B cell (primary cell): Measurements from ENCODE around the gene AAMP. TPM values are rescaled to one million over a fixed set of nuclear protein-coding genes. Genes with fewer than 3 reads are reported as not detected.
A peak's percentile ranks its signal among the peaks of the same experiment; 100 is the strongest.

ENCODE experiments used
- ATAC-seq: fragments of 200-7000 bp; cut with Tn5 transposase; one replicate; pipeline ENCODE4 v1.10.0; 2021; ENCODE audit warnings: low read depth, mild to moderate bottlenecking, moderate number of reproducible peaks, moderate library complexity
- CTCF ChIA-PET: fragments of 350-600 bp; sonication (Branson Sonifier 250); formaldehyde crosslinking; loops from one replicate; lab custom pipeline; 2021; ENCODE audit warnings: antibody characterized with exemption, inconsistent platforms; lab: Charles Lee
- POLR2A ChIA-PET: fragments of 350-600 bp; sonication (Branson Sonifier 250); formaldehyde crosslinking; loops from one replicate; lab custom pipeline; 2021; ENCODE audit warnings: antibody characterized with exemption; lab: Charles Lee
- DNase-seq: peaks from one replicate; pipeline ENCODE4 v3.0.0; 2013
- H2AFZ ChIP-seq: 2 replicates; pipeline ENCODE4 v1.6.1; 2012; ENCODE audit warnings: mild to moderate bottlenecking, low read depth, low read length; ENCODE audit not compliant: insufficient read depth, poor library complexity, severe bottlenecking
- H3K27ac ChIP-seq, 2 donors: 1 replicate in 1 of 2; 2 replicates in 1 of 2; pipeline ENCODE4 v1.5.1; 2012 to 2013; ENCODE audit warnings: low read length in 2 of 2, mild to moderate bottlenecking in 2 of 2, moderate library complexity in 1 of 2
- H3K27me3 ChIP-seq, 4 experiments: fragments of 200-600 bp in 1 of 4; sonication (generic) in 1 of 4; replicated peaks in 1 of 4; 1 replicate in 2 of 4; 2 replicates in 2 of 4; pipeline versions ENCODE4 v1.6.1 to v1.7.0; 2013 to 2016; ENCODE audit warnings: low read length in 3 of 4, mild to moderate bottlenecking in 2 of 4, mixed read lengths in 1 of 4, moderate library complexity in 1 of 4; ENCODE audit not compliant: insufficient read depth in 4 of 4, control insufficient read depth in 3 of 4; ENCODE audit errors: control extremely low read depth in 1 of 4
- H3K36me3 ChIP-seq, 2 experiments: replicated peaks in 1 of 2; 1 replicate in 1 of 2; 2 replicates in 1 of 2; pipeline versions ENCODE4 v1.6.1 to v1.7.1; 2013; ENCODE audit warnings: low read length in 1 of 2; ENCODE audit not compliant: insufficient read depth in 2 of 2, control insufficient read depth in 1 of 2; ENCODE audit errors: control extremely low read depth in 1 of 2, extremely low read depth in 1 of 2
- H3K4me1 ChIP-seq, 2 donors: fragments of 200-600 bp in 1 of 2; sonication (generic) in 1 of 2; 1 replicate in 1 of 2; 2 replicates in 1 of 2; pipeline versions ENCODE4 v1.5.1 to v1.6.1; 2013 to 2017; ENCODE audit warnings: low read length in 2 of 2; ENCODE audit not compliant: control insufficient read depth in 2 of 2, insufficient read depth in 2 of 2
- H3K4me2 ChIP-seq: replicated peaks from 2 replicates; pipeline ENCODE3; 2012; ENCODE audit warnings: mild to moderate bottlenecking, low read depth, low read length; ENCODE audit not compliant: poor library complexity, severe bottlenecking
- H3K4me3 ChIP-seq, 5 experiments: fragments of 200-600 bp in 1 of 5; sonication (generic) in 1 of 5; 1 replicate in 3 of 5; 2 replicates in 2 of 5; pipeline versions ENCODE4 v1.5.1 to v1.7.0; 2011 to 2016; ENCODE audit warnings: low read length in 4 of 5, mild to moderate bottlenecking in 4 of 5, low read depth in 2 of 5, control low read depth in 1 of 5, moderate library complexity in 1 of 5; ENCODE audit not compliant: insufficient read depth in 1 of 5; ENCODE audit errors: control extremely low read depth in 1 of 5, extremely low read depth in 1 of 5
- H3K79me2 ChIP-seq: fragments of 200-600 bp; sonication (generic); one replicate; pipeline ENCODE4 v1.6.0; 2016; ENCODE audit warnings: low read length; ENCODE audit not compliant: control insufficient read depth, insufficient read depth
- H3K9ac ChIP-seq: fragments of 200-600 bp; sonication (generic); 2 replicates; pipeline ENCODE4 v1.6.1; 2017; ENCODE audit warnings: mild to moderate bottlenecking, low read length, moderate library complexity
- H3K9me3 ChIP-seq, 3 donors: one replicate each; pipeline versions ENCODE4 v1.6.1 to v1.7.1; 2013; ENCODE audit warnings: low read length in 2 of 3; ENCODE audit not compliant: control insufficient read depth in 2 of 3, insufficient read depth in 1 of 3; ENCODE audit errors: control extremely low read depth in 1 of 3
- H4K20me1 ChIP-seq: 2 replicates; pipeline ENCODE4 v1.6.0; 2012; ENCODE audit warnings: mild to moderate bottlenecking, low read length; ENCODE audit not compliant: insufficient read depth, control insufficient read depth, poor library complexity, severe bottlenecking
- H3K27ac Mint-ChIP-seq: one replicate; pipeline ENCODE4 v1.8.0; 2021; ENCODE audit warnings: mixed read lengths
- H3K27me3 Mint-ChIP-seq: one replicate; pipeline ENCODE4 v1.8.0; 2021; ENCODE audit warnings: mixed read lengths
- H3K4me1 Mint-ChIP-seq: one replicate; pipeline ENCODE4 v1.8.0; 2021; ENCODE audit warnings: mixed read lengths
- H3K4me3 Mint-ChIP-seq: one replicate; pipeline ENCODE4 v1.8.0; 2021; ENCODE audit warnings: mixed read lengths
- H3K9me3 Mint-ChIP-seq: one replicate; pipeline ENCODE4 v1.8.0; 2022; ENCODE audit warnings: mixed read lengths; ENCODE audit not compliant: insufficient read depth
- CTCF ChIP-seq: fragments of 200-600 bp; IDR thresholded peaks from one replicate; pipeline ENCODE4 v1.8.0; 2022; ENCODE audit warnings: antibody characterized with exemption, mild to moderate bottlenecking
- EZH2 ChIP-seq: IDR thresholded peaks from 2 replicates; pipeline ENCODE4 v1.6.1; 2012; ENCODE audit warnings: borderline replicate concordance, low read depth, mild to moderate bottlenecking, moderate library complexity, low read length; ENCODE audit not compliant: insufficient read depth, poor library complexity, severe bottlenecking
- WGBS: methylation state at CpG from one replicate; pipeline ENCODE4 v1.1.5; 2013; ENCODE audit warnings: missing lambda C conversion rate; ENCODE audit not compliant: insufficient coverage; 5-methylcytosine and 5-hydroxymethylcytosine counted together
- intact Hi-C: fragments of 100-400 bp; cut with micrococcal nuclease; formaldehyde crosslinking; loops from one replicate; pipeline ENCODE4 v1.10.0; 2022
- polyA plus RNA-seq: library from polyadenylated mRNA; depleted of rRNA; stranded (reverse); fragments of >200 nt; gene quantifications from 2 replicates; pipeline ENCODE4 v1.2.3, GENCODE V29; 2012
- total RNA-seq, 2 donors: library from RNA; stranded (reverse); fragments of 120-200 nt in 1 of 2; gene quantifications; 1 replicate in 1 of 2; 2 replicates in 1 of 2; pipeline versions ENCODE4 v1.2.3 to v1.2.4, GENCODE V29; 2013 to 2022

Gene AAMP
- total and polyA plus RNA-seq, 2 donors (not counting 1 experiment from before 2014, with no cell fraction given): 56.4 to 65.7 TPM

- Mint-ChIP-seq H3K4me1 (peaks cover 86% of the 10 kb centered on the region), H3K9me3 (no peaks in the 10 kb centered on the region), H3K4me3 (peak overlapping the region; percentile 86), H3K27me3 (no peaks in the 10 kb centered on the region), H3K27ac (peak overlapping the region; percentile 96)
- Histone ChIP-seq H3K4me3 (peak overlapping the region; percentile 26 to 64 (median 54)), H3K27ac (peak overlapping the region; percentile 97 to 99), H3K4me2 (peak overlapping the region; percentile 92), H3K27me3 (no peaks in the 10 kb centered on the region), H3K36me3 (peaks cover 0 to 26% of the 10 kb centered on the region in 2 experiments), H3K9ac (peak overlapping the region; percentile 69), H3K4me1 (peaks cover 79 to 98% of the 10 kb centered on the region in 2 donors), H3K9me3 (no peaks in the 10 kb centered on the region), H2AFZ (peak overlapping the region; percentile 1), H4K20me1 (peaks cover 23% of the 10 kb centered on the region), H3K79me2 (peaks cover 97% of the 10 kb centered on the region)
- peak; percentile 94 for DNase-seq
- ATAC-seq: peak; percentile 56
- CTCF ChIA-PET: interaction anchor here (0.5 to 15.5 kb wide), 14 partner anchors 9 to 321 kb away, joined by 3 to 331 read pairs (median 5); partner anchors contain the start of genes AAMP, CATIP, PLCD4 and PNKD
- WGBS: 11% methylated on average over 9 of the region's 11 CpGs
- no peak for TF ChIP-seq CTCF
- TF ChIP-seq EZH2: no peak
- intact Hi-C loops: loop anchor here (1.0 kb wide), 1 partner anchor 15 kb away; no protein-coding TSS in a partner anchor
- POLR2A ChIA-PET: interaction anchor here (0.9 to 3.3 kb wide), 7 partner anchors 9 to 114 kb away, joined by 3 to 36 read pairs (median 4); partner anchors contain the start of genes AAMP and PNKD
Measured at GRCh38 chr2:218286570-218287459, 16.9 kb upstream of the AAMP start.
